ENCODE results near the gene RBM6.

Gene RBM6

DNA sequence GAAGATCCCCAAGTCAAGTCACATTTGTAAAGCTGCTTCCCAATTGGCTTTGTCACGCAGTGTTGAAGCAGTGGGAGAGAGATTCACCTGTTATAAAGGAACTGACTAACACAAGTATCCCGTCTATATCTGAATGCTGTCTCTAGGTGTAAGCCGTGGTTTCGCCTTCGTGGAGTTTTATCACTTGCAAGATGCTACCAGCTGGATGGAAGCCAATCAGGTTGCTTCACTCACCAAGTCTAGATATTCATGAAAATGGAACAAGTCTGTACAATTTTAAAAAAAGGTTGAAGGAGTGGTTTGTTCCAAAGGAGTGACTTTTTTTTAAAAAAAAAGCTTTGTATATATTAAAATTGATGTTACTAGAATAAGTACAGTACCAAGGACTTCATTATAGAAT lies 160.4 kb downstream of the RBM6 start:
- DNase-seq, result no peak

DNA sequence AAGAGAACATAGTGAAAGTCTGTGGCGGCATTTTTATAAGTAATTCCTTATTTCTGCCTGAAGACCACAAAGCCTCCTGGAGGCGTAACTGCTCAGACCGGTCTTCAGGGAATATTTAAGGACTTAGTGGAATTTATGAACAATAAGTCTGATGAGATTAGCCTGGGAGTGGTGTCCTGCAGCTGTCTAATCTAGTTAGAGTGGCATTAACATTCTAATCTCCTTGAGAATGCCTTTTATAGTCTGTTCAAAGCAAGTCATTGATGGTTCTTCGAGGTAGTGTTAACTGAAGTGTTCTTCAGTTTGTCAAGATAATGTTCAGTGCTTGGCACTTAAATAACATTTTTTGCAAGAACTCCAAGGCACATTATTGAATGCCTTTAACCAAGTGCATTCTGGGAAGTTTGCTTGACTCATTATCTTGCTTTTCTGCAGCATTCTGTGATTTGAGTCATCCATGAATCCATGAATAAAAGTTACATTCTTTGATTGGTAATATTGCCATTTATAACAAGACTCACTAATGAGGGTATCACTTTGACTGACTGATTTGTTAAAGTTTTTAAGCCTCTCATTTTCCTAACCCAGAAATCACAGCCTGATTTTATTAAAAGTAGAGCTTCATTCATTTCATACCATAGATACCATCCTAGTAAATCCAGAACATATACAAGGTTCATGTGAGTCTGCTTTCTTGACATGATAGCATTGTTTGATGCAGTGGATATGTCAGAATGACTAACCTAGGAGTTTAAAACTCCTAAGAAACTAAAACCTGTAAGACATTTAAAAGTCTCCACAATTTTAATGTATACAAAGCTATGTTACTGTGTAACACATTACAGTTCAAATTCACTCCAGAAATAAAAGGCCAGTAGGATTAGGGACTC lies 161.3 kb downstream of the RBM6 start:
- DNase-seq, result peak; percentile 35

DNA sequence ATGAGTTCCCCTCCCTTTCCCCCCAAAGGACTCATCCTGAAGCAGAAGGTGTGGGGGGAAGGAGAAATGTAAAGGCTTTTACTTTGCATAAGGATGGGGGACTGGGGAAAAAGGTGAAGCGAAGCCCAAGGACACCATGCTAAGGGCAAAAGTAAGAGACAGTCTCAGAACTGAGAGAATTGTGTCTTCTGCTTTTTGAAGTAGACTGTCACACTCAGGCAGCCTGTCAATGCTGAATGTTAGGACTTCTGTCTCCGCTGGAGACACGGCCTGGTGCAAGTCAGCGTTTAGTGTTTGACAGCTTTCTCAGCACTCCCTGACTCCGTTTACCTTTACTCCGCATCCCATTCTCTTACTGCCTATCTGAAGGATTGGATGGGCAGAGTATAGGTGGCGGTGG lies 162.6 kb downstream of the RBM6 start:
- no peak for DNase-seq

DNA sequence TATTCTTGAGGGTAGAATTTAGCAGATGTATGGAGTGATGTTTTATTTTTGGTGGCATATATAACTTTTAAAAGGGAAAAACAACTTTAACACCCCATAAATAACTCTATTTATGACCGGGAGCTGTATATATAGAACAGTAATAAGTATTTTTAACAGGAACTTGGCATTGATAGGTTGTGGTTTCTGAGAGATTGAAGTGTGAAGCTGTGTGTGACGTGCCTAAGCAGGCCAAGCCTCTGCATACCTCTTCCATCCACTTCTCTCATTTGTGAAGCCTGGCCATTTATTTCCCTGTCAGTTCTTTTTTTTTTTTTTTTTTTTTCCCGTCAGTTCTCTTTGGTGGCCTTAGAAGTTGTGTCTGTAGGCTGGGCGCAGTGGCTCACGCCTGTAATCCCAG lies 171.8 kb downstream of the RBM6 start:
- DNase-seq, result no peak

DNA sequence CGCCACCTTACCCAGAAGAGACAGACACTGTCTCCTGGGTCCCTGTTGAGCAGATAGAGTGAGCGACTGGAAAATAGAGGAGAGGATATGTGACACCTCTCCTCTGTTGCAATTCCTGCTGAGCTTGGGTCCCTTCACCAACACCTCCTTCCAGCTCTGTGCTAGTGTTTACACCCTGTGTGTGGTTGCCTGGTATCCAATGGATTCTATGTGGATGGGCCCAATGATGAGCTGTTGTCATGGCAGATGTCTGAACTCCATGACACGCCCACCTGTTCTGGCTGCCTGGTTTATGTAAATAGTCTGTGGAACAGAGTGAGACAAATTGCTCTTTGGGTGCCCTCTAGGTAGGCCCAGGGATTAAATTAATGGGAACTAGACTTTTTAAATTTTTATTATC lies 172.5 kb downstream of the RBM6 start:
- DNase-seq, result no peak

DNA sequence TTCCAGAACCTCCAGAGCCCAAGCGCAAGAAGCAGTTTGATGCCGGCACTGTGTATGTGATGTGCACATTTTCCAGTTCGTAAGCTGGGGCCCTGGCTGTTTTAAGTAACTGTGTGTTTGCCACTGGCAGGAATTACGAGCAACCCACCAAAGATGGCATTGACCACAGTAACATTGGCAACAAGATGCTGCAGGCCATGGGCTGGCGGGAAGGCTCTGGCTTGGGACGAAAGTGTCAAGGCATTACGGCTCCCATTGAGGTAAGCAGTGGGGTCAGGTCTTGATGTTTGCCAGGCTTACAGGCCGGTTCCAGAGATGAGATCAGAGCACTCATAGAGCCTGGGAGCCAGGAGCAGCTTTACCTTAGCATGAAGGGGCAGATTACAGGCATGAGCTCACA lies 177.2 kb downstream of the RBM6 start:
- DNase-seq, result no peak

DNA sequence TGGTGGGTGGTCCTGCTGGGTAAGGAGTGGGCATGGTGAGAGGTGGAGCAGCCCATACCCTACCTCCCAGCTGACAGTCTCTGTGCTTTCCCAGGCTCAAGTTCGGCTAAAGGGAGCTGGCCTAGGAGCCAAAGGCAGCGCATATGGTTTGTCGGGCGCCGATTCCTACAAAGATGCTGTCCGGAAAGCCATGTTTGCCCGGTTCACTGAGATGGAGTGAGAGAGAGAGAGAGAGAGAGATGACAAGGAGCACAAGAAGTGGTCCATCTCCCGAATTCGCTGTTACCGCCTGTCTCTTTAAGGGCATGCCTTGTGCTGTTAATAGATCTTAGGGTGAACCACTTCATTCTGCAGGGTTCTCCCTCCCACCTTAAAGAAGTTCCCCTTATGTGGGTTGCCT lies 178.3 kb downstream of the RBM6 start:
- no peak for DNase-seq

DNA sequence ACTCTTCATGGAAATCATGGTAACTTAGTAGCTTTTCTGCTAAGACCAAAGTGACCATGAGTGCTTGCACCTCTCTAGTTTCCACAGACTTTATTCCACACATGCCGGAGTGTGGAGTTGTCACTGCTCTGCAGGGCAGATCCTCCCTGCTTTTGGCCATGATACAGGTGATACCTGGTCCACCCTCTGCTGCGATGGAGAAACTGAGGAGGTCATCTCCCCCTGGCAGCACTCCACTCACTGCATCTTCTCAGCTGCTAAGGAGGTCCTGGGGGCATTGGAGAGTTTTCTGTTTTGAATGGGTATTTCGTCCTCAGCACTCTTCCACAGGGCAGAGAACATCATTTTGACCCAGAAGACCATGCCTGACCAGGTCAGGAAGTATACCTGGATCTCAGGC lies 179.8 kb downstream of the RBM6 start:
- no peak for DNase-seq

DNA sequence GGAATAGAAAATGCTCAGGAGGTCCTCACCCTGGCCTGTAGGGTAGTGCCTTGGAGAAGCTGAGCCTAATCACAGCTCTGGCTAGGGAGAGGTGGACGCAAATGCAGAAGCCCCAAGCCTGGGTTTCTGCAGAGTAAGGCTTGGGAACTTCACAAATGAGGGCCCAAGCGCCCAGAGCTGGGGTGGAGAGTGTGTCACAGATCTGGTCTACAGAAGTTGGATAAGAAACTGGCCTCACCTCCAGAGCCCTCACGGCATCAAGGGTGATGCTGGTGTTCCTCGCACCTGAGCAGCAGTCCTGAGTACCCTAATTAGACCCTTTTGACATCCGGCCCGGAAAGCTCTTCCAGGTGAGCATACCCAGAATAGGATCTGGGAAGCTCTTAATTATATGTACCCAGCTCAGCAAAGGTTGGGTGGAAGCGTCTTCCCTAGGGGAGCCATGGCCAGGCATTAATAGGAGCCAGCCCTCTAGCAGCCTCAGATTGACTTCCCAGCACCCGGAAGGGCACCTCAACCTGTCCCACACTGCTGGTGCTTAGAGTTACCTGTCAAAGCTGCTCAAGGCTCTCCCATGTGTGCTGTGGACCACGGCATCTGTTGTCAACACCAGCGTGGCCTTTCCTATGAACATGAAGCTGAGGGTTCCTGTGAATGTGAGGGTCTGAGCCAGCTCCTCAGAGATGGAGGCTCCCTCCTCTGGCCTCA lies 180.6 kb downstream of the RBM6 start:
- DNase-seq, result no peak

DNA sequence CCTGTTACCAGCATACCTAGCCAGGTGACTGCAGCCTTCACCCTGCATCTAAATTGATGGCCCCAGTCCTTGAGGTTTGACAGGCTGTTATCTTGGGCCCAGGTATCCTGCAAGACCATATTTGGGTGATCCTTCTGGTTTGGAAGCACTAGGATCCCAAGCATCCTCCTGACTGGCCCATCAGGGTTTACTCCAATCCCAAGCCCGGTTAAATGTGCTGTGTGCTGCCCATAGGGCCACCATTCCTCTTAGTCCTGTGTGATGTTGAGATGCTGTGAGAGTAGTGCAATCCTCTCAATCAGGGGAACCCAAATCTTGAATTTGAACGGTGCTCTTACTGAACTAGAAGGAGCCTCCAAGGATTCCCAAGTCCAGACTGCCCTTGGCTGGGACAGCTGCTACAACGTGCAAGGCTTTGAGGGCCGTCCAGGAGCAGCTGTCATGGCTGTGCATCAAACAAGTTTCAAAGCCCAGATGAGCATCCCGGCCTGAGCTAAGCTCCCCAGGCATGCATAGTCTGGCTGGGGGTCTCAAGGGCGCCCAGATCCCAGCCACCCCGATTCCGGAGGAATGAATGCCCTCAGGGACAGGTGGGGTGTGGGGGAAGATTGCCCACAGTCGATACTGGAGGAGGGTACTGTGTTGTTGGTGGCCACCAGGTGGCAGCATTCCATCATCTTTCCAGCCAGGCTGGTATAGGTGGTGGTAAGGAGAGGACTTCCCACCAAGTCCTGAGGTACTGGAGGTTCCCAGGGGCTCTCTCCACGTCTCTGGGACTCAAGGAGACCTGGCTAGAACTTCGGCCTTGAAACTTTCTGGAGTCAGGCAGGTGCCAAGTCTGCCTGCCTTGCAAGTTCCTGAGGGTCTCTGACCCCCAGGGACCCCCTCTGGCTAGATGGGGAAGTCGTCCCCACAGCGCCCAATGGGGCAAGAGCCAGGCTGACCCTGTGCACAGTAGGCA lies 181.4 kb downstream of the RBM6 start:
- peak; percentile 75 for DNase-seq

DNA sequence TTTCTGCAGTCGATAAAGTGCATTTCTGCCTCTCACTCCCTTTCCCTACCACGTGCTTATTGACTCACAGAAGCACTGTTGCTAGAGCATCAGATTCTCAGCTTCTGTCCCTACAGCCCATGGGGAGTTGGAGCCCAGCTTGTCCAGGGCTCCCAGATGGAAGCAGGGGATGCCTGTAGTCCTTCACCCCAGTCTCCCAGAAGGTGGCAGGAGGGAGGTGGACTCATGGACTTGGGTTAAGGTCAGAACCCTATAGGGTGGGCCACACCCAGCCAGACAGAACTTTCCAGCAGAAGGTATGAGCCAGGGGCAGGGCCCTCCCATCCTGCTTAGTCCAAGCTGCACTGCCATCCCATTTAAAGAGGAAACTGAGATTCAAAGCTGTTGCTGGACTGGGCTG lies 182.1 kb downstream of the RBM6 start:
- no peak for DNase-seq

DNA sequence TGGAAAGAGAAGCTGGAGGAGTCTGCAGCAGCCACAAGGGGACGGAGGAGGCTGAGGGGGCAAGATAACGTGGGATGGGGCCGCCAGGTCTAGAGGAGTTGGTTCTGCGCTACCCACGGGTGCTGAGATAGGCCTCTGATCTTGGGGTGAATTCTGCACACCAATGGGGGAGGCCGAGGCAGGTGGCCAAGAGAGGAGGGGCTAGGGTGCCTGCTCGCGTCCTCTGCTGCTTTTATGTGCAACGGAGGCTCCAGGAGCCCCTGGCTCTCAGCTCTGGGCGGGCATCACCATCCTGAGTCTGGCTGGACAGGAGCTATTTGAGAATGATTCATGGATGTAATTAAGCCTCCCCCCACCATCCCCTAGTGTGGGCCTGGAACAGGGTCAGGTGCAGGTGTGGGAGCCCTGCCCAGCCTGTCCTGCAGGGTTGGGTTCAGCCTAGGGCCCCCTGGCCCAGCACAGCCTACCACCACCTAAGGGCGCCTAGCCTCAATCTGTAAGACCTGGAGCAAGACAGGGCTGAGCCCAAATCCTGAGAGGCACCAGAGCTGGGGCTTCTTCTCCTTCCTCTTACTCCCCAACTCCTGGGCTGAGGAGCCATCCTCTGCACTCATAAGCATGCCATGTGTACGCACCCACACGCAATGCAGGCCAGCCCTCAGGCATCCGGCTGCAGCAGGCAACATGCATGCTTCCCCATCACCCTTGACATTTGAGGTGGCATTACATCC lies 182.9 kb downstream of the RBM6 start:
- no peak for DNase-seq

DNA sequence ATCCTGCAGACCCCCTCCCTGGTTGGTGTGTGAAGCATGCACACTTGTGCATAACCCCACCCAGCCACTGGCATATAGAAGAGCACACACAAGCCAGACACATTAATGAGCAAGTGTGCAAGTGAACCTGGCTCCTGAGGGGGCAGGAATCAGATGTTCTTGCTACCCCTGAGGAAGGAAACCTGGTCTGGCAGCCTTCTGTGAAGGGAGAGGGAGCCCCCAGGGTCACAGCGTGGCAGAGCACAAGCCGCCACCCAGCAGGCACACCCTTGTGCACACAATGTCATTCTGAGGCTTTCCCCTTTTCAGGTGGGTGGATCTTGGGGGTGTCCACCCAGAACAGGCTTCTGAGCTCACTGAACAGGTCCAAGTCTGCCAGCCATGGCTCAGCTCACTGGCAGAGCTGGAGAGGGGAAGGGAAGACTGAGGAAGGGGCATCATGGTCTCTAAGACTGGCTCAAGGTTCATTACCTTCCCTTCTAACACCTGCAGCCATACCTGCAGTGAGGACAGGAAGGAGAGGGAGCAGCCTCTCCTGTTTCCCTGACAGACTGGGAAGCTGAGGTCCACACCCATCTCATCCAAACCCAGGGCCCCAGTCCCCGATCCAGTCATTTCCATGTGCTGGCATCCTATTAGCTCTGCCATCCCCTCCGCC lies 183.6 kb downstream of the RBM6 start:
- DNase-seq, result no peak

DNA sequence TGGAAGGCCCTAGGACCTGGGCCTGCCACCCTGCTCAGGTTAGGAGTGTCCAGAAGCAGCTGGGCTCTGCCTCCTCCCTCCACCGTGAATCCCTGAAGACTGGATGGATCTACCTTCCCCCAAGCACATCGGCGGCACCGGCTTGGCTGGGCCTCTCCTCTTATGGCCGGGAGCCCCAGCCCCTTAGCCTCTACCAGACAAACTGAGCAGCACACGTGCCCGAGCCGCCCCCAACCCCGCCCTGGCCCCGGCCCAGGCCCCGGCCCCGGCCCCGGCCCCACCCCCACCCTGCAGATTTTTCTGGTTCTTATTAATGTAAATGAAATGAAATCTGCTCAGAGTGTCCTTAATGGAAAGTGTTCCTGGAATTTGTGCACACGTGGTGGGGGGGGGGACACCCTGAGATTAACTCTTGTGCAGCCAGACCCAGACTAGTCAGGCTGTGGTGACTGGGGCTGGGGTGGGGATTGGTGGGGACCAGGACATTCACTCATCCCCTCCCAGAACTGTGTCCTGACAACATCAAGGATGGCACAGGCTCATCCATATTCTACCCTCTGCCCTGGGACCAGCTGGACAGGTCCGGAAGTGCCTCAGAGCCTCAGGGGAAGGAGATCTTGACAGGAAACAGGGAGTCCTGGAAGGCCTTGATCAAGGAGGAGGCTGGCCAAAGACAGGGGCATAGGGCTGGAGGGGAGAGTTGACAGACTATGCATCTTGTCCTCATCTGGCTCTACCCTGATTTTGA lies 184.3 kb downstream of the RBM6 start:
- peak; percentile 35 for DNase-seq

DNA sequence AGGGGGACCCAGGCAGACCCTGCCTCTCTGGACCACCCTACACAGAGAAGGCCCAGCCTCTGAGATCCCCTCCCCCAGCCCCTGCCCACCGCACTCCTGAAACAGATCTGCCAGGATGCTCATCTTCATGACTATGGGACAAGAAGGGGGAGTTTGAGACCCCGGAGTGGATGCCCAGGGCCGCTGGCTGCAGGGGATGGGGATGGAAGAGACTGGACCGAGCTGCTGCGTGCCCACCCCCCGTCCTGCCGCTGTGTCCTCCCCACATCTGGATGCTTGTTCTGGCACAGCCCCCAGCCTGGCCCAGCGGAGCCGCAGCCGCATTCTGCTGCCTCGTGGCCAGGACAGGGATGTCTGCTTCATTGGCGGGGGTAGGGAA lies 184.8 kb downstream of the RBM6 start:
- DNase-seq, result peak; percentile 31

DNA sequence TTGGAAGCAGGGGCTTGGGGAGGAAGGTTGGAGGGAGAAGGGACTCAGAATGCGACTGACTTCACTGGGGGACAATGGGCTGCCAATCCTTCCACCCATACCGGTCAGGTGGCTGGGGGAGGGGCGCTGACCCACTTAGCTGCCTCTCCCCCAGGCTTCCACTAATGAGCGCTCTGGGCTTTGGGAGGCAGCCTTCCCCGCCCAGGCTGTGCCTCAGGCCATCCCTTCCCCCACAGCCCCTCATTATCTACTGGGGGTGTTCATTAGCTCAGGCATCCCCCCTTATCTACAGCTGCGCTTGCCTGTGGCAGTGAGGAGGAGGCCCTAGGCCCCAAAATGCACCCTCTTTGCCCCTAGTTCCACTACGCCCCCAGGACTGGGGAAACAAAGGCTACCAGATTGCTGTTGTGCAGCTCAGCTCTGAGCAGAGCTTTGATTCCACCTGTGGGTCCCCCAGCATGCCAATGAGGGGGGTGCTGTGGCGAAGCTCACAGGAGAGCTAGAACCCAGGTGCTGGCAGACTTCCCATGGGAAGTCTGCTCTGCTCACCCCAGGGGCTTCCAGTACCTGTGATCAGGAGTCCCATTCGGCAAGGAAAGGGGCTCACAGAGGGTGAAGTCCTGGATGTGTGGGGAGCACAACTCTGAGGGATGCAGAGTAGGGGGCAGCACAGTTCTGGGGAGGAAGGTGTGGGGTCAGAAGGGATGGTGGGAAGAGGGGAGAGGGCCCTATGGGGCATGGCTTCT lies 185.8 kb downstream of the RBM6 start:
- no peak for DNase-seq

DNA sequence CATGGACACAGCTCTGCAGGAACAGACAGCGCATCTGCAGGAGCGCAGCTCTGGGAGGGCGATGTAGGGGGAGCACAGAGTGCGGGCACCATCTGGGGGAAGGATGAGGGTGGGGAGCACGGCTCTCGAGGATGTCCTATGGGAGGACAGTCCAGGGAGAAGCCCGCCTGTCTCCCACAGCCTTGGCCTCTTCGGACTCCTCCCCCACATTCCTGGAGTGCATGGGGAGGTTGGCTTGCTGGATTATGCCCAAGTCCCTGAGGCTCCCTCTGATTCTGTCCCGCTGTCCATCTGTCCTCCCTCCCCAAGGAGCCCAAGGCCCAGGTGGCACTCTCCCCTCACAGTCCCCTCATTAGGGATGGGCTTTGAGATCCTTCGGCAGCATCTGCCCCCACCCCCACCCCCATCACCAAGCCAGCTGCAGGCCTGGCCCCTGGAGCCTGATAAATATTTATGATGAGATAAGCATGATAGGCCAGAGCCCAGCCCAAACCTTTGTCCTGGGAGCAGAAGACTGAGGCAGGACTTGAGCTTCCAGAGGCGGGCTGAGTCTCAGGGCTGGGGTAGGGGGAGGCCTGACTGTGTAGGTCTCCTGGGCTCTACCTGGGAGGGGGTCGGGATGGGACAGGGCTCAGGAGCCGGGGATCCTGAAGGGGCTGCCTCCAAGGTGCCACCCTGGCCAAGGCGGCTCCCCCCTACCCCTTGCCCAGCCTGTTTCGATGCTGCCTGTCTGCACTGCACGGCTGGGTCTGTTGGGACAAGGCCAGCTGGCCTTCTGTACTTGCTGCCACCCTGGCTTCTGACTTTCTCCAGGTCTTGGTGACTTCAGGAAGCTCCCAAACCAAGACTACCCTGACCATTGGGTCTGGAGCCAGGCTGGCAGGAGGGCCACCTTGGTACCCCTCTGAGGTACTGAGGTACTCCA lies 186.6 kb downstream of the RBM6 start:
- DNase-seq, result peak; percentile 73
